ENCODE measurements around the gene UBE2E2.

UBE2E2 gene

GRCh38 chr3:23389089-23389488, 186.0 kb downstream of the UBE2E2 start:
- DNase-seq (ENCODE audit: low spot score), result no peak

- no peak for DNase-seq (ENCODE audit: low spot score)
Measured at GRCh38 chr3:23389686-23390085, 186.6 kb downstream of the UBE2E2 start.

GRCh38 chr3:23390446-23390845, 187.3 kb downstream of the UBE2E2 start:
- DNase-seq (ENCODE audit: low spot score), result no peak

GRCh38 chr3:23390989-23391553, 187.9 kb downstream of the UBE2E2 start:
- no peak for DNase-seq (ENCODE audit: low spot score)

GRCh38 chr3:23395115-23395514, 192.0 kb downstream of the UBE2E2 start:
- DNase-seq (ENCODE audit: low spot score), result no peak

GRCh38 chr3:23396746-23397145, 193.6 kb downstream of the UBE2E2 start:
- DNase-seq (ENCODE audit: low spot score), result no peak

- no peak for DNase-seq (ENCODE audit: low spot score)
Measured at GRCh38 chr3:23399221-23399620, 196.1 kb downstream of the UBE2E2 start.

GRCh38 chr3:23402728-23403492, 199.8 kb downstream of the UBE2E2 start:
- DNase-seq (ENCODE audit: low spot score), result no peak

GRCh38 chr3:23404246-23404645, 201.1 kb downstream of the UBE2E2 start:
- DNase-seq (ENCODE audit: low spot score), result no peak

- DNase-seq (ENCODE audit: low spot score), result no peak
Measured at GRCh38 chr3:23405081-23405480, 202.0 kb downstream of the UBE2E2 start.

GRCh38 chr3:23406601-23407000, 203.5 kb downstream of the UBE2E2 start:
- DNase-seq (ENCODE audit: low spot score), result no peak

- DNase-seq (ENCODE audit: low spot score), result no peak
Measured at GRCh38 chr3:23418026-23418425, 214.9 kb downstream of the UBE2E2 start.

- no peak for DNase-seq (ENCODE audit: low spot score)
Measured at GRCh38 chr3:23421811-23422516, 218.8 kb downstream of the UBE2E2 start.

- DNase-seq (ENCODE audit: low spot score), result no peak
Measured at GRCh38 chr3:23422517-23422851, 219.4 kb downstream of the UBE2E2 start.

GRCh38 chr3:23425410-23425809, 222.3 kb downstream of the UBE2E2 start:
- DNase-seq (ENCODE audit: low spot score), result no peak

GRCh38 chr3:23430781-23431398, 227.8 kb downstream of the UBE2E2 start:
- no peak for DNase-seq (ENCODE audit: low spot score)

- DNase-seq (ENCODE audit: low spot score), result no peak
Measured at GRCh38 chr3:23431764-23432163, 228.6 kb downstream of the UBE2E2 start.

GRCh38 chr3:23435318-23435717, 232.2 kb downstream of the UBE2E2 start:
- DNase-seq (ENCODE audit: low spot score), result no peak

GRCh38 chr3:23435904-23436303, 232.8 kb downstream of the UBE2E2 start:
- DNase-seq (ENCODE audit: low spot score), result no peak

- DNase-seq (ENCODE audit: low spot score), result no peak
Measured at GRCh38 chr3:23437484-23438145, 234.5 kb downstream of the UBE2E2 start.

GRCh38 chr3:23438657-23439056, 235.5 kb downstream of the UBE2E2 start:
- no peak for DNase-seq (ENCODE audit: low spot score)

GRCh38 chr3:23439080-23439479, 236.0 kb downstream of the UBE2E2 start:
- no peak for DNase-seq (ENCODE audit: low spot score)
